Lower leg skin (tissue), 3 donors: ENCODE data around the gene PTDSS2.

Experiments used
- CTCF ChIP-seq, 3 donors: fragments of 450-650 bp; IDR thresholded peaks; one replicate each; pipeline ENCODE4 v1.5.1; 2016; ENCODE audit warnings: antibody characterized with exemption in 3 of 3, mild to moderate bottlenecking in 3 of 3, moderate library complexity in 2 of 3
- POLR2A ChIP-seq, 2 donors: fragments of 450-650 bp; IDR thresholded peaks; one replicate each; pipeline ENCODE4 v1.6.1; 2016 to 2017; ENCODE audit warnings: antibody characterized with exemption in 2 of 2, mild to moderate bottlenecking in 1 of 2, moderate library complexity in 1 of 2

DNA sequence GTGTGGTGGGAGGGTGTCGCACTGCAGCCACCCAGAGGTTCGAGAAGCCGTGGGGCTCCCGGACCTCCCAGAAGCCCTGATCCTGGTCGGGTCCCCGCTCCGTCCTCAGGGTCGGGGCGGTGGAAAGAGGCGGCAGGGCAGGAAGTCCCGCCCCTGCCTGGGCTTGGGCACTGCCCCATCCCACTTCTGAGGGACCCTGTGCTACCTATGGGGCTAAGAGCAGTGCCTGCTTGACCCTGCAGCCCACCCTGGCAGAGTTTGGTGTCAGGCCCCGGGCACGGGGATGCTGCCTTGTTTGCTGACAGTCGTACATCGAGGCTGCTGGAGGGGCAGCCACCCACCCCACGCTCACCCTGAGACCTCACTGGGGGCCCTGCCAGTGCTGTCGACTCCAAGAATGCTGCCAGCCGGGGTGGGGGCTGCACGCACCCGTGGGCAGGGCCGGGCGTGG lies 37.5 kb downstream of the PTDSS2 start:
- TF ChIP-seq CTCF (IDR thresholded peaks at IDR 0.05) (no peak), POLR2A (IDR thresholded peaks at IDR 0.05) (no peak)
